SU-DHL-6 (cell line): ENCODE data around the gene GALNT6.

Source experiments
- H2AFZ ChIP-seq: fragments of 200-600 bp; sonication (generic); 2 replicates; pipeline ENCODE4 v1.6.1; 2014; ENCODE audit warnings: low read depth, mild to moderate bottlenecking, moderate library complexity, mixed read lengths, antibody characterized with exemption, low read length; ENCODE audit not compliant: severe bottlenecking
- H3F3A ChIP-seq: fragments of 200-600 bp; shearing (Covaris generic); 2 replicates; pipeline ENCODE4 v1.6.0; 2016; ENCODE audit warnings: antibody characterized with exemption, mild to moderate bottlenecking; ENCODE audit not compliant: insufficient read depth
- H3K27ac ChIP-seq: fragments of 200-600 bp; sonication (generic); 2 replicates; pipeline ENCODE4 v1.5.1; 2016; ENCODE audit warnings: low read depth, mild to moderate bottlenecking, low read length, moderate library complexity, mixed read lengths
- H3K27me3 ChIP-seq: fragments of 200-600 bp; sonication (generic), shearing (Covaris generic); 2 replicates; pipeline ENCODE4 v1.6.0; 2014; ENCODE audit warnings: mild to moderate bottlenecking, low read length
- H3K36me3 ChIP-seq: fragments of 200-600 bp; sonication (generic); 2 replicates; pipeline ENCODE4 v1.6.1; 2014; ENCODE audit warnings: mild to moderate bottlenecking, low read length, mixed read lengths
- H3K4me2 ChIP-seq: fragments of 300-600, 200-600 bp; shearing (Covaris generic), sonication (generic); 2 replicates; pipeline ENCODE4 v1.6.0; 2014; ENCODE audit warnings: low read length, low read depth, mild to moderate bottlenecking; ENCODE audit not compliant: poor library complexity, severe bottlenecking
- H3K4me3 ChIP-seq: fragments of 200-600 bp; sonication (generic); 2 replicates; pipeline ENCODE4 v1.5.1; 2014; ENCODE audit warnings: antibody characterized with exemption, low read length, mild to moderate bottlenecking, mixed read lengths; ENCODE audit not compliant: insufficient read depth, poor library complexity, severe bottlenecking
- H3K79me2 ChIP-seq: fragments of 200-600 bp; sonication (generic); 2 replicates; pipeline ENCODE4 v1.6.1; 2014; ENCODE audit warnings: mild to moderate bottlenecking, low read length, moderate library complexity; ENCODE audit not compliant: insufficient read depth
- H3K9ac ChIP-seq: fragments of 200-600 bp; sonication (generic); 2 replicates; pipeline ENCODE4 v1.7.0; 2014; ENCODE audit warnings: mild to moderate bottlenecking, low read length
- H3K9me2 ChIP-seq: fragments of 200-600 bp; sonication (generic); replicated peaks from 2 replicates; pipeline ENCODE4 v1.6.1; 2014; ENCODE audit warnings: low read length; ENCODE audit not compliant: insufficient read depth
- H3K9me3 ChIP-seq: fragments of 200-600 bp; sonication (generic); 2 replicates; pipeline ENCODE4 v1.6.1; 2014; ENCODE audit warnings: low read length, mixed read lengths; ENCODE audit not compliant: insufficient read depth
- H4K20me1 ChIP-seq: fragments of 200-600 bp; sonication (generic); 2 replicates; pipeline ENCODE4 v1.6.1; 2014; ENCODE audit warnings: low read depth, mild to moderate bottlenecking, antibody characterized with exemption, low read length, moderate library complexity, mixed read lengths
- CTCF ChIP-seq: fragments of 200-600 bp; sonication (generic); IDR thresholded peaks from one replicate; pipeline ENCODE4 v1.5.1; 2017; ENCODE audit warnings: antibody characterized with exemption, mild to moderate bottlenecking, low read length, moderate library complexity; ENCODE audit not compliant: insufficient read depth, poor library complexity, severe bottlenecking
- EZH2phosphoT487 ChIP-seq: fragments of 200-600 bp; sonication (generic), shearing (Covaris generic); conservative IDR thresholded peaks from 2 replicates; pipeline ENCODE4 v1.6.1; 2018; ENCODE audit warnings: mild to moderate bottlenecking, antibody characterized with exemption, low read length, moderate library complexity, mixed read lengths

GALNT6 gene

GRCh38 chr12:51382173-51382572 lies 9.0 kb downstream of the GALNT6 start:
- Histone ChIP-seq H3K9me2 (no peaks in the 10 kb centered on the region), H2AFZ (no peak overlapping the region), H3K36me3 (no peaks in the 10 kb centered on the region), H4K20me1 (no peaks in the 10 kb centered on the region), H3K27ac (no peak overlapping the region), H3K4me2 (no peak overlapping the region), H3K27me3 (no peaks in the 10 kb centered on the region), H3K4me3 (no peak overlapping the region), H3K9me3 (no peaks in the 10 kb centered on the region), H3K79me2 (no peaks in the 10 kb centered on the region), H3F3A (no peaks in the 10 kb centered on the region), H3K9ac (no peak overlapping the region)
- no peak for TF ChIP-seq EZH2phosphoT487
- no peak for TF ChIP-seq CTCF

DNA sequence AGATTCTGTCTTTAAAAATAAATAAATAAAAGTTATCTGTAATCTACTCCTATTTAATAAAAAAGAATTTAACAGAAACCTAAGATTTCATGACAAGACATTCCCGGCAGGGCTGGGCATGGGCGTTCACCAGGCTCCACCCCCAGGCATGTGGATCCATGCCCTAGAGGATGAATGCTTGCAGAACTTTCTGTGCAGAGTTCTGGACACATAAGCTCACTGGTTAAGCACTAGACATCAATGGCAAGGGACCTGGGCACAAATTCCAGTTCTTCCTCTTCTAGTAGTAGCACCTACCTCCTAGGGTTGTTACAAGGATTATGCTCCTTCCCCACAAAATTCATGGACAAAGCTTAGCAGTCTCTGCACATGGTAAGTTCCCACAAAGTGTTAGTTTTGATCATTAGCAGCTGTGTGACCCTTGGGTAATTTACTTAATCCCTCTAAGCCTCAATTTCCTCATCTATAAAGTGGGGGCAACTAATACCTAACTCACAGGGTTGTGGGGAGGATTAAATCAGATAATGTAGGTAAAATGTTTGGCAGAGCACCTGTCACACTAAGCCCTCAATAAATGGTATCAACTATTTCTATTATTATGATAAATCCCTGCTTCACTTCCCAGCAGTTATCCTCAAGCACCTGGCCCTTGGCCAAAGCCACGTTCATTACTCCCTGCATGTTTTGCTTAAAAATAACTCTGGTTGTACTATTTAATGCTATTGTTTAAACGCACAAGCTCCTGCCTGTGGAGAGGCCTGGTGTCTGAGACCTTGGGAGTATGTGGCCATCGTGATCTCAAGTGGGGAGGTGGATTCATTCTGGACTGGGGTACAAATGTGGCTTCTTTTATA lies 9.8 kb downstream of the GALNT6 start:
- no peak overlapping the region for H3K4me2 ChIP-seq
- no peaks in the 10 kb centered on the region for H3K79me2 ChIP-seq
- no peaks in the 10 kb centered on the region for H3K9me2 ChIP-seq
- no peaks in the 10 kb centered on the region for H3K27me3 ChIP-seq
- TF ChIP-seq EZH2phosphoT487: no peak
- TF ChIP-seq CTCF: no peak
- no peaks in the 10 kb centered on the region for H3K36me3 ChIP-seq
- H2AFZ ChIP-seq: no peak overlapping the region
- no peaks in the 10 kb centered on the region for H3F3A ChIP-seq
- no peak overlapping the region for H3K4me3 ChIP-seq
- no peak overlapping the region for H3K27ac ChIP-seq
- H4K20me1 ChIP-seq: no peaks in the 10 kb centered on the region
- no peak overlapping the region for H3K9ac ChIP-seq
- no peaks in the 10 kb centered on the region for H3K9me3 ChIP-seq

DNA sequence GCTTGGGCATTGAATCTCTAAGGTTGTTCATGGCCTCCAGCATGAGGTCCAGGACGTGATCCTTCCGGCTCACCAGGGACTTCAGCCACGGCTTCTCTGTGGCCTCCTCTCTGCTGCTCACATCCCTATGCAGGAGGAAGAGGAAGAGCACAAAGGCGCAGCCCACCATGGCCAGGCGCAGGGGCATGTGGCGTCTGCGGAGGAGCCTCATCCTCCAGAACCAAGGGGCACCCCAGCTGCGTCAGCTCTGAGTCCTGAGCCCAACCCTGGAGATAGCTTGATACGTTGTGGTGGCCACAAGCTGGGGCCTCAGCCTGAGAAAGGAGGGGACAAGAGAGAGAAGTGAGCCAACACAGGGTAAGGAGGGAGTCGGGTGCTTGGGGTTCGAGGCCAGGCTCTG lies 11.6 kb downstream of the GALNT6 start:
- no peaks in the 10 kb centered on the region for H4K20me1 ChIP-seq
- H3K36me3 ChIP-seq: no peaks in the 10 kb centered on the region
- no peak overlapping the region for H3K9ac ChIP-seq
- H3K27ac ChIP-seq: no peak overlapping the region
- H2AFZ ChIP-seq: no peak overlapping the region
- no peaks in the 10 kb centered on the region for H3F3A ChIP-seq
- no peak overlapping the region for H3K4me3 ChIP-seq
- H3K9me2 ChIP-seq: no peaks in the 10 kb centered on the region
- H3K79me2 ChIP-seq: no peaks in the 10 kb centered on the region
- H3K27me3 ChIP-seq: no peaks in the 10 kb centered on the region
- no peaks in the 10 kb centered on the region for H3K9me3 ChIP-seq
- TF ChIP-seq CTCF (no peak), EZH2phosphoT487 (no peak)
- no peak overlapping the region for H3K4me2 ChIP-seq
